ENCODE measurements around the gene MCTP1. TPM values are rescaled to one million over a fixed set of nuclear protein-coding genes. Genes with fewer than 3 reads are reported as not detected.
"Not testable (repeated sequence)": the region's sequence is repeated elsewhere in the genome, so short reads cannot be mapped to it uniquely, and the experiment has no call there.

The MCTP1 gene
- total RNA-seq, 1 donor from 2014 or later = 9.9 TPM

DNA sequence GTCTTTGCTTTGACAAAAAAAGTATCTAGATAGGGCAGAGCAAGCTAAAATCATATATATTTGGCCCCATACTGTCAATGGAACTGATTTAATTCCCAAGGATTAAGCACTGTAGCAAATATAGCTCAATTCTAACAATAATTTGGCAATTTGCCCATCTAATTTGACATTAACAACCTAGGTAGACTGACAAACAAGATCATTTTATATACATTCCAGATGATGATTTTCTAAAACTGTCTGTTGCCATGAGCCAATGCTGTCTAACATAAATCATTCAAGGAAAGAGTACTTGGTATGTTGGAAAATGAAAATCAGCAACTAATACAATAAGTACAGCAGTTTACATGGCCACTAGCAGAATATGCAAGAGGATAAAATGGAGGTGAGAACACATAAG lies 32.1 kb downstream of the MCTP1 start:
- DNase-seq (ENCODE audit: low spot score) = no peak

DNA sequence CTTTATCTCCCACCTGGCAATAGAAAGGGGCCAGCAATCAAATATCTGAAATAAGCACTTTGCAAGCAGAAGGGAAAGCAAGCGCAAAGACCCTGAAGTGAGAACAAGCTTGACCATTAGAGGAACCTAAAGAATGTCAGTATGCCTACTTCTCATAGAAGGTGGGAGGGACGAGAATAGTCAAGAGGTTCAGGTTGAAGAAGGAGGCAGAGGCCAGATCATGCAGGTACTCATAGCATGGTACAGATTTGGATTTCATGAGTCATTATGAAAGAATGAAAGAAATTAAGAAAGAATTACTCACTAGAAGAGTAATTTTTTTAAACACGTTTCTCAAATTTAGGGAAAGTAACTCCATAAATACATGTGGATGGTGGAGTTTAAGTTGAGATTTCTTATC lies 33.7 kb downstream of the MCTP1 start:
- no peak for DNase-seq (ENCODE audit: low spot score)

DNA sequence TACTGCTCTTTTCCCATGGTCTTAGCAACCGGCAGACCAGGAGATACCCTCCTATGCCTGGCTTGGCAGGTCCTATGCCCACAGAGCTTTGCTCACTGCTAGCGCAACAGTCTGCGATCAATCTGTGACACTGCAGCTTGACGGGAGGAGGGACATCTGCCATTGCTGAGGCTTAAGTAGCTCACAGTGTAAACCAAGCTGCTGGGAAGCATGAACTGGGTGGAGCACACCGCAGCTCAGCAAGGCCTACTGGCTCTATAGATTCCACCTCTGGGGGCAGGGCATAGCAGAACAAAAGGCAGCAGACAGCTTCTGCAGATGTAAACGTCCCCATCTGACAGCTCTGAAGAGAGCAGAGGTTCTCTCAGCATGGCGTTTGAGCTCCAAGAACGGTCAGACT lies 40.4 kb downstream of the MCTP1 start:
- DNase-seq (ENCODE audit: low spot score) = no peak

DNA sequence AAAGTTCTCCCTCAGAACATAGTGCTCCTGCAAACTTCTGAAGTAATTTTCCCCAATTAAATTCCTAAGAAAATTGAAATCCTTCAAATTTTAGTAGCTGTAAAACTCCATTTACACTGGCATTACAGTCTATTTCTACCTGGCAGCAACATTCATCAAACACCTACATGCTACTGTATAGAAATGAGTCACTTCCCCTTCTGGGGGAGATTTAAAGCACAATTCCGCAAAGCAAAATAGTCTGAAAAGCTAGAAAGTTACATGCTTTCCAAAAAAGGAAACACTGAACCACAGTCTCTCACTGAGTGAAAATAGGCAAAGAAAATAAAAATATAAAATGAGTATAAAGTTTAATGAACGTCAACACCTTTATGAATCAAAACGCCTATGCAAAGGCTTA lies 43.3 kb downstream of the MCTP1 start:
- no peak for DNase-seq (ENCODE audit: low spot score)

DNA sequence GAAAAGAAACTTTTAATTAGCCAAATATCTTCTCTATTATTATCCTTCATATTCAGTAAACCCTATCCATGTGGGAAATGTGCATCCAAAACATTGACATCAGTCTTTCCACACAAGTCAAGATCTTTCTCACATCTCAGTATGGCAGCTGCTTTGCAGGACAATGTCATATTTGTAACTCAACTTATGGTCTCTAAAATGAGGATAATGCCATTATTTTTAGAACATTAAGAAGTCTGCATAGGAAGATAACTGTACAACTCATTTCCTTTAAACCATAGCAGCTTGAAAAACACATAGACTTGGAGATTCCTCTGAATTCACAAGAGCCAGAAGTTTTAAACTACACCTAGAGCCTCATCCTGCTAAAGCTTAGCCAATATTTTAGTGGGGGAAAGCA lies 43.7 kb downstream of the MCTP1 start:
- DNase-seq (ENCODE audit: low spot score) = no peak

DNA sequence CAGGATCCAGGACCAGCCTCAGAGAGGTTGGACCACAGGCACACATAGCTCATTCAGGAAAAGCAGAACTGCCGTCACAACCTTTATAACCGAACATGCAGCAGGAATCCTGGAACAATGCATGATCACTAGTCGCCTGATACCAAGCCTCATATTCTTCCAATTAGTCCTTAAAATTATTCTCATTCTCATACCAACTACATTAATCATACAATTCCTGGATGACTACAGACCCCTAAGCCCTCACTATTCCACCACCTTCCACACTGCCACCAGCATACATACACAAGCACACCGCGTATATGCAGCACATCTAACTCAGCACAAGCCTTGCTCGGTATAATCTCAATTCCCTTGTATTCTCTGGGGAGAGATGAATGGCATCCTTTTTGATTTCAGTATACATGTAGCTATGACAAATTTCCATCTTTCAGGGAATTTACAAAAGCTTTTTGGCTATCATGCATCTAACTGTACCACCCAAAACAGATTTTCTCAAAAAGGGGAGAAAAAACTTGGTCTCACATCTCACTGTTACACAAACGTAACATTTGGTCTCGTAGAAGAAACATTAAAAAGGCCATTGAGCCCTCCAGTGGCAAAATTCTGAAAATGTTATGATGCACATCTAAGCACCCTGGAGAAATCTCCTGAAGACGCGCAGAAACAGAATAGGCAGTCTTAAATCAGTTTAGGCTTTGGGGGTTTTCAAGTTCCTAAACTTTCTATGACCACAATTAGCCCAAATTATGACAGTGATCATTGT lies 46.2 kb downstream of the MCTP1 start:
- DNase-seq (ENCODE audit: low spot score) = no peak

DNA sequence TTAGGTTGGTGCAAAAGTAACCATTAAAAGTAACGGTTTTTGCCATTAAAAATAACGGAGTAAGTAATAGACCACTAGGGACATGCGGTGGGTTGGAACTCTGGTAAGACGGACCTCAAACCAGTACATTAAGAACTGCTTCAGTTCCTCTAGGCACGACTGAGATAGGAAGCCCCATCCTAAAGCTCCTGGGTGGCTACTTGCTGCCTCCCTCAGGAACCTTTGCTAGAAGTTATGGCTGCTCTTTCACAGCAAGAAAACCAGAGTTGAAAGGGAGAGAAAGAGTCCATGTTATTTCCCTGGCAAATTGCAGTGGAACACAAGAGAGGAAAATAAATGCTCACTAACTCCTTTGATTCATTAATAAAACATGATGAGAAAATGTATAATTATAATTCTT lies 47.6 kb downstream of the MCTP1 start:
- DNase-seq (ENCODE audit: low spot score) = no peak

DNA sequence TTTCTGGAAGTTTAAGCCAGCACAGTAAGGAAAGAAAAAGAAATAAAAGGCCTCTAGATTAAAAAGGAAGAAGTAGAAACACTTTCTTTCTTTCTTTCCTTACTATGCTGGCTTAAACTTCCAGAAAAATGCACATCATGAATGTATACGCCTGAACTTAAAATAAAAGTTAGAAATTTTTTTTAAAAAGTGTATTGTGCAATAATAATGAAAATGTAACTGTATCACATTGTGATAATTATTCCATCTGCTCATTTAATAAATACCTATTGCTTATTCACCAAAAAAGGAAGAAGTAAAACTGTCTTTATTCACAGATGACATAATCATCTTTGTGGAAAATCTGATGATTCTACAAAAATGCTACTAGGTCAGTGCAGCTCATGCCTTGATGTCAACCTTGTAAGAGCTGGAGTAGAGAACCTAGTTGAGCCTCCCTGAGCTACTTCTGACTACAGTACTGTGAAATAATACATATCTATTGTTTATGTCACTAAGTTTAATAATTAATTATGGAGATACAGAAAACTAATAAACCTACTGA lies 49.4 kb downstream of the MCTP1 start:
- no peak for DNase-seq (ENCODE audit: low spot score)

DNA sequence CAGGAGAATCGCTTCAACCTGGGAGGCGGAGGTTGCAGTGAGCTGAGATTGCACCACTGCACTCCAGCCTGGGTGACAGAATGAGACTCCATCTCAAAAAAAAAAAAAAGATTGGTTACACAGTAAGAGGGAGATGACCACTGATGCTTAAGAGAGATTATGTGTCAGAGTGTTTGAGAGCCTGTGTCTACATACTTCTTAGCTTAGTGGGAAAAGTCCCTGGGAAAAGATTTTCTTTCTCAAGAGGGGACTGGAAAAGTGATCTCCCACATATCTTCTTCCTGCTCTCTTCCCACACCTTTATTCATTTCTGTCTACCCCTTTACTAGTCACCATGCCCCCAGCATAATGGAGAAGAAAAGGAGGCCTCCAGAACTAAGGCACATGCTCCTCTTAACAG lies 55.2 kb downstream of the MCTP1 start:
- DNase-seq (ENCODE audit: low spot score) = no peak

DNA sequence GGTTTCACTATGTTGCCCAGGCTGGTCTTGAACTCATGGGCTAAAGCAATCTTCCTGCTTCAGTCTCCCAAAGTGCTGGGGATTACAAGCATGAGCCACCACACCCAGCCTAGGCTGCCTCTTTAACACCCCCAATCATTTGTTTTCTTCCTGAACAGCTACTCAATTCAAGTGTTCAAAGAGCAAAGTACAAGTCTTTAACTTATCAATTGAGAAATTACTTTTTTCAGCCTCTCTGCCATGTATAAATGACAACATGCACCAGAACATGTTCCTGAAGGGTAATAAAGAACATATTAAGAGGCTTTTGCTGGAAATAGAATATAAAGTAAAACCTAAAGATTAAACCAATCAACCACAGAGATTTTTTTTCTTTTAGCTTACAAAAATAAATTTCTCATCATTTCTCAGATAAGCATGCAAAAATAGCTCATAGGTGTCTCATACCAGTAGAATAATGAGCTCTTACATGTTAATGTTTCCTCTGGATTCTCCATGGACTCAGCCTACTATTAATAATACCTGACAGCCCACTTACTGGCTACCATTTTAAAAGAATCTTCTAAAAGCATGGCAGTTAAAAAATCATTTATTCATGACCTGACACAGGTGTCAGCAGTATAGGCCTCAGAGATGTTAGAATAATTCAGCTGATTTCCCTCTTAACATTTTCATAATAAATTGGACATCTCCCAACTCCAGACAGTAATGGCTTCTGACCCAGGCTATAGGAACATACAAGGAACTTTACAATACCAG lies 60.0 kb downstream of the MCTP1 start:
- no peak for DNase-seq (ENCODE audit: low spot score)

DNA sequence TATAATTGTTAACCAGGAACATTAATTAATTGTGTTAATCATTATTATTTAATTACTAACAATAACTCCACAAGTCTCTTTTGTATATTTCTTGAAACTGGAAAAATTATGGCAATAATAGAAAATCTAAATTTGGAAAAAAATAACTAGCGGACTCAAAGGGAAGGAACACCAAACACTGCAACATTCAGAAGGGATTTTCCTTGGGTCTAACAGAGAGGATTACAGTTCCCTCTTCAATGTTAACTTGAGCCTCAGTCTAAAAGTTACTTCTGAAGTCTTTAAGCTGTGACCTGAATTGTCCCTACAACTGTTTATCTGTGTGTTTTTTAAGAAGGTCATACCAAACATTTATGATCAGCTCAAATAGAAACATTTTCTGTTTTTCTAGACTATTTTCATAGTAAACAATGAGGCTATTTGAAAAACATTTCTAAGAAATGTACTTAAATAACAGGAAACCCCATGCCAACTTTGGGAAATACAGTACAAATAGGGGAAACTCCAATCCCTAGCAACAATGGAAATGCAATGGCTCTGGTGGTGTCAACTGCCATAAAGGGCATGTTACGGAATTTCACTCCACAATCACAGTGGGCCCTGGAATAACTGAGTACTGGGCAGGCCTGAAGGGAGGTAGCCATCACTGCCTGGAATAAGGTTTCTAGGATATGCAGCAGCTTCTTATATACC lies 61.2 kb downstream of the MCTP1 start:
- no peak for DNase-seq (ENCODE audit: low spot score)

DNA sequence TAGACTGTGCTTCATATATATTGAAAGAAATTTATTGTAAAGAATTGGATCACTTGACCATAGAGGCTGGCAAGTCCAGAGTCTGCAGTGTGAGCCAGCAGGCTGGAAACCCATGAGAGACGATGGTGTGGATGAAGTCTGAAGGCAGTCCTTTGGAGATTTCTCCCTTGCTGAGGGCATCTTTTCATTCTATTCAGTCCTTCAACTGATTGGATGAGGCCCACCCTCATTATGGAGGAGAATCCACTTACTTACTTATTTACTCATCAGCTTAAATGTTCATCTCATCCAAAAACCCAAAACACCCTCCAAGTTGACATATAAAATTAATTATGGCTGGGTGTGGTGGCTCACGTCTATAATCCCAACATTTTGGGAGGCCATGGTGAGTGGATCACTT lies 62.1 kb downstream of the MCTP1 start:
- DNase-seq (ENCODE audit: low spot score) = no peak

DNA sequence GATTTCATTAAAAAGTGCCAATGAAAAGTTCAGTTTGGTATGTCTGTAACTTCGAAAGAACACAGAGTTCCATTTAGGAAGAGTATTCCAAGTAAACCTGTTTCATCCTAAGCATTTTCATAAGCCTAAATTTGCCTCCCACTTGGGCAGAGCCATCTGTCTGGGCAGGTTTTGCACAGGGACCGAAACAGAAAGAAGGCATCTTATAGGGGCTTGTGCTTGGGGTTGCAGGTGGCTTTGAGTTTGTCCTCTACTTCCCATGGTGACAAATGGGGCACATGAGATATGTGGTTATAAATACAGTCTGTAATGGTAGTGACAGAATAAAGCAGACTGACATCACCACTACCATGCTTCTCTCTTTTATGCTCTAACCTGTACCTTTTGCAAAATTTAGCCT lies 63.7 kb downstream of the MCTP1 start:
- DNase-seq (ENCODE audit: low spot score) = no peak

DNA sequence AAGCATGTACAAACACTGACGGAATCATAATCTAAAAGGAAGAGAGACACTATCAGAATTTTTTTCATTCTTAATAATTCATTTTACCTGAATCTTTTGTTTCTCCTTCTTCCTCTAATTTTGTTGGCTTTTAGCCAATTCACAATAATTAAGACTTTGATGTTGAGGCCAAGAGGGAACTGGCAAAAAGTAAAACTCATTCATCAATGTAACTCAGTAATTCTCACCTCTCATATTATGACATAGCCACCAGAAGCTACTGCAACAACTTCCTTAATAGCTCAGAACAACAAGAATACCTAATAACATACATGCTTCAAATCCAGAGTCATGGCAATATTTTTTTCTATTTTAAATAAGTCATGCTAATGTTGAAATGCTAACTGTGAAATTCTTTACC lies 64.5 kb downstream of the MCTP1 start:
- DNase-seq (ENCODE audit: low spot score) = no peak

DNA sequence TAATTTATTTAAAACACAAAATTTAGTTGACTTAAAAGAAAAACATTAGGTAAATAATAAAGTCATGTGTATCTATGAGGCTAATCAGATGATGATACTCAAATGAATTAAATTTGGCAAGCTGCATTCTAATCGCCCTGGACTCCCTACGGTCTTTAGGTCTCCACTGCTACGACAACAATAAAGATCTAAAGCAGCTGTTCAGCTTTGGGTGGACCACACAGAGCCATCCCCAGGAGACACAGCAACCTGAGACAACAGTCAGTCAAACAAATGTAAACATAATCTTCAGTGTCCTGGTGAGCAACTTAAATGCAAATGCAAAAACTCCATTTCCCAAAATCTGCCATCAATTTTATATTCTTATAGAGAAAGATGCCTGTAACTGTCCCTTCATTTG lies 65.5 kb downstream of the MCTP1 start:
- DNase-seq (ENCODE audit: low spot score) = no peak

DNA sequence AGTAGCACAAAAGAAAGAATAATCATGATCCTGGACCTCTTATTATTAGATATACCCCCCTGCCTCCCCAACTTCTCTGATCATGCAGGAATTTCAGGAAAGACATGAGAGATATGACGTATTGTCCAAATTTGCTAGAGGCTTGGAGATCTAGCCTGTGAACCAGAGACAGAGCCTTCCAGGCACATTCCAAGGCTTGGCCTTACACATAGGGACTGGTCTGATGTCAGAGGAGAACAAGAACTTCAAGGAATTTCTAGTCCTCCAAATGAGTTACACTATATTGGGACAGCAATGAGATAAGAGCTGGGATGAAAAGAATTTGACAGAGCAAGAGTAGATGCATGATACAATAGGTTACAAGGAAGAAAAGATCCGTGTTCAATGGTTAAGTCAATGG lies 67.0 kb downstream of the MCTP1 start:
- DNase-seq (ENCODE audit: low spot score) = no peak

DNA sequence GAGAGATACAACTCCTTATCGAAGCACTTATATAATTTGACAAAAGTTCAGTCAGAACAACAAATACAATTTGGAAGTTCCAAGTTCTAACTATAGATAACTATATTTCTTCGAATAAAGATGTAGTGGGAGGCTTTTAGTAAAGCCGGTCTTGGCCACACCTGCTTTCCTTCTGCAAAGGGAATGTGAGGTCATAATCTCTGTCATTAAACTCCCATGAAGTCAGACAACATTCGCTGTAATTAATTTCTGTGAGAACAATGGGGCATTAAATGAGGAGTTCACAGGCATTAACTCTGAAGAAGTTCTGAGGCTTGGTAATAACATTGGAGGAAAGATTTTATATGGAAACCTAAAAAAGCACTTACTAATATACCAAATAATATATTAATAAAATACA lies 67.5 kb downstream of the MCTP1 start:
- DNase-seq (ENCODE audit: low spot score) = no peak

DNA sequence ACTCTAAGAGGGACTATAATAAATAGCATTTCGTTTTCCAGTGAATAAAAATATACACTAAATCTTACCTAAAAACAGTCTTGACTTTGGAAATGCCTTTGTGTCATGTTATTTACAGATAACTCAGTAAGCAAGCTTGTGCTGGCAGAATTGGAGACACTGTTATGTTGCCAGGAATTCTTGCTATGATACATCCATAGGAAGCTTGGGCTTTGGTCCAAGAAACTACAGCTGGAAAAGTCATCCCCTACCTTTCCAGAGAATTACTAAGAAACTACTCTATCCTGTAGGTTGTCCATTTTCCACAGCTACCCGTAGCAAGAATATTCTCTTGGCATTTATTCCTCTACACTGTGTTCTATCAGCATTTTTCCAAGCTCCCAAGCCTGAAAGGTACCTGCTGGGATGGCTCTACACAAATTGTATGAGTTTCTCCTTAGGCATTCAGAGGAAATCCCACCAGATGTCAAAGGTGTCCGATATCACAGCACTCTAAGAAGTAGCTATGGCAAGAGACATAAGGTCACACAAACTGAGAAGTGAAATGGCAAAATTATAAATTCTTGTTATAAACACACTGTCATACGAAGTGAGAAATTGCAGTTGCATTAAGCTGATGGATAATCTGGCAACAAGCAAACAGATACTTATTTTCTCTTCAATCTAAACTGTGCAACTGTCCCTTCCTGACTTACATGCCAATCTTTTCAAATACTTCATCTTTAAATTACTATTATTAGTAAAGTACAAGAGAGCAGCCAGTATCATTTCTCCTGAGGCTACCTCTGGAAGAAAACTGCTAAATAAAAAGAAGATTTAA lies 68.5 kb downstream of the MCTP1 start:
- no peak for DNase-seq (ENCODE audit: low spot score)

DNA sequence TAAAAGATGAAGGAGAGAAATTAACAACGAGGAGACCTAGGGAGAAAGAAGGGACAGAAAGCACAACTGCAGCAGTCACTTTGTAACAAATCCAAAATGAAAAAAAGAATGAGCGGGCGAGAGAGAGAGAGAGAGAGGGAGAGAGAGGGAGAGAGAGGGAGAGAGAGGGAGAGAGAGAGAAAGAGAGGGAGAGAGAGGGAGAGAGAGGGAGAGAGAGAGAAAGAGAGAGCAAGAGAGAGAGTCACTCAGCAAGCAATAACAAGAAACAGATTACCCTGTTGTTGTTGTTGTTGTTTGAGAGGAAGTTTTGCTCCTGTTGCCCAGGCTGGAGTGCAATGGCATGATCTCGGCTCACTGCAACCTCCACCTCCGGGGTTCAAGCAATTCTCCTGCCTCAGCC lies 77.1 kb downstream of the MCTP1 start:
- not testable (repeated sequence) for DNase-seq (ENCODE audit: low spot score)

DNA sequence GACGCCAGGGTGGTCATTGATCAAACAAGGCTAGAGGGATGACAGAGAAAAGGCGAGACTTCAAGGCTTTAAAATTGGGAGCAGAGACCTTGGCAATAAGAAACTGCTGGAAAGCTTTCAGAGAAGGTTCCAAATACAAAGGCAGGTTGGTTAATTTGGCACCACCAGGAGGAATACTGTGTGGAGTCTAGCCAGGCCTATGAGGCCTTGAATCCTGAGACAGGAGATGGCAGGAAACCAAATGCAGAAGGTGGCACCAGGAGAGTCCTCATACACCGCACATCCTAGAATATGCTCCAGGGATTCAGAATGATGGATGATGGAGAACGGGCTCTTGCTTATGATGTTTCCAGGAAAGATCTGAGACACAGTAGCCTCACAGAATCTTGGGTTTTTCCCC lies 90.0 kb downstream of the MCTP1 start:
- DNase-seq (ENCODE audit: low spot score) = no peak

DNA sequence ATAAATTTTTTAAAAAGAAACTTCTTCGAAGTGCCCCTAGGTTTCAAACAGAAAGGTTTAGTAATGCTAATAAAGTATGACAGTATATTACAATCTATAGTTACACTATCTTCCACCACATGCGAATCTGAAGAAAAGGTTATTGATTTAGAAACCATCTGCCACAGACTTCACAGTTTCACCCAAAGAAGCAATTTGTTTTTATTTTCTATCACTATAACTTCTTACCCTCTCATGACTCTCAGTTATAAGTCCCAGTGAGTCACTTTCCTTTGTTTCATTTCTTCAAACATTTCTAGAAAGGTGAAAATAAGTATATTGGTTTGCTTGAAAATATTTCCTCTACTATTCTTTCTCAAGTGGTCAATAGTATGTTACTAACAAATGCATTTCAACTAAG lies 93.6 kb downstream of the MCTP1 start:
- no peak for DNase-seq (ENCODE audit: low spot score)

DNA sequence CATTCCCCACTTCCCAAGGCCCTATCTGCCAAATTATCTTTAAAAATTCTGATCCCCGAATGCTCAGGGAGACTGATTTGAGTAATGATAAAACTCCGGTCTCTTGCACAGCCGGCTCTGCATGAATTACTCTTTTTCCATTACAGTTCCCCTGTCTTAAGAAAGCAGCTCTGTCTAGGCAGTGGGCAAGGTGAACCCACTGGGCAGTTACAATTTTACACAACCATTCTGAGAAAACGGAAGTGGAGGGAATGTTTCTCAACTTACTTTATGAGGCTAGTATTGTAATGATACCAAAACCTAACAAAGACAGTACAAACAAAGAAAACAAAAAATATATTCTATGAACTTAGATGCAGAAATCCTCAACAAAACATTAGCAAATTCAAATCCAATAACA lies 100.0 kb downstream of the MCTP1 start:
- no peak for DNase-seq (ENCODE audit: low spot score)

All from mucosa of gallbladder (tissue), 1 donor.